ENCODE results near the gene USP3.

USP3 gene

GRCh38 chr15:63478243-63478642, 26.1 kb upstream of the USP3 start:
- no peak overlapping the region for H2AFZ ChIP-seq (ENCODE audit: low read depth, low read length)
- no peaks in the 10 kb centered on the region for H3K36me3 ChIP-seq (ENCODE audit: insufficient read depth, low read length)
- no peaks in the 10 kb centered on the region for H3K79me2 ChIP-seq (ENCODE audit: insufficient read depth, low read length)
- ATAC-seq (ENCODE audit: insufficient read depth, low read depth): no peak
- no peak overlapping the region for H3K27ac ChIP-seq (ENCODE audit: low read length)
- no peaks in the 10 kb centered on the region for H3K27me3 ChIP-seq (ENCODE audit: insufficient read depth, low read length, poor library complexity)
- no peak overlapping the region for H3K4me3 ChIP-seq (ENCODE audit: low read depth in 1 of 2, low read length in 2 of 2)
- H3K9me3 ChIP-seq (ENCODE audit: insufficient read depth, low read length, severe bottlenecking): no peaks in the 10 kb centered on the region
- no peak overlapping the region for H3K4me2 ChIP-seq (ENCODE audit: insufficient read depth, low read length)
- TF ChIP-seq, protein P1, sequence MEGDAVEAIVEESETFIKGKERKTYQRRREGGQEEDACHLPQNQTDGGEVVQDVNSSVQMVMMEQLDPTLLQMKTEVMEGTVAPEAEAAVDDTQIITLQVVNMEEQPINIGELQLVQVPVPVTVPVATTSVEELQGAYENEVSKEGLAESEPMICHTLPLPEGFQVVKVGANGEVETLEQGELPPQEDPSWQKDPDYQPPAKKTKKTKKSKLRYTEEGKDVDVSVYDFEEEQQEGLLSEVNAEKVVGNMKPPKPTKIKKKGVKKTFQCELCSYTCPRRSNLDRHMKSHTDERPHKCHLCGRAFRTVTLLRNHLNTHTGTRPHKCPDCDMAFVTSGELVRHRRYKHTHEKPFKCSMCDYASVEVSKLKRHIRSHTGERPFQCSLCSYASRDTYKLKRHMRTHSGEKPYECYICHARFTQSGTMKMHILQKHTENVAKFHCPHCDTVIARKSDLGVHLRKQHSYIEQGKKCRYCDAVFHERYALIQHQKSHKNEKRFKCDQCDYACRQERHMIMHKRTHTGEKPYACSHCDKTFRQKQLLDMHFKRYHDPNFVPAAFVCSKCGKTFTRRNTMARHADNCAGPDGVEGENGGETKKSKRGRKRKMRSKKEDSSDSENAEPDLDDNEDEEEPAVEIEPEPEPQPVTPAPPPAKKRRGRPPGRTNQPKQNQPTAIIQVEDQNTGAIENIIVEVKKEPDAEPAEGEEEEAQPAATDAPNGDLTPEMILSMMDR (IDR thresholded peaks at IDR 0.05; ENCODE audit: borderline replicate concordance, extremely low read depth, low read length, poor library complexity, severe bottlenecking): no peak
- no peak for TF ChIP-seq EZH2 (IDR thresholded peaks at IDR 0.05; ENCODE audit: borderline replicate concordance, low read depth, low read length, severe bottlenecking)
- no peak for DNase-seq
- no peaks in the 10 kb centered on the region for H4K20me1 ChIP-seq (ENCODE audit: insufficient read depth, low read length)
- peaks cover 17% of the 10 kb centered on the region for H3K4me1 ChIP-seq (ENCODE audit: insufficient read depth, low read length)
- no peak overlapping the region for H3K9ac ChIP-seq (ENCODE audit: low read depth, low read length)

GRCh38 chr15:63480441-63480821, 24.0 kb upstream of the USP3 start:
- Histone ChIP-seq H3K79me2 (ENCODE audit: insufficient read depth, low read length) (no peaks in the 10 kb centered on the region), H4K20me1 (ENCODE audit: insufficient read depth, low read length) (no peaks in the 10 kb centered on the region), H3K9ac (ENCODE audit: low read depth, low read length) (no peak overlapping the region), H3K4me3 (ENCODE audit: low read depth in 1 of 2, low read length in 2 of 2) (no peak overlapping the region), H3K4me2 (ENCODE audit: insufficient read depth, low read length) (no peak overlapping the region), H3K27ac (ENCODE audit: low read length) (no peak overlapping the region), H3K36me3 (ENCODE audit: insufficient read depth, low read length) (no peaks in the 10 kb centered on the region), H2AFZ (ENCODE audit: low read depth, low read length) (no peak overlapping the region), H3K9me3 (ENCODE audit: insufficient read depth, low read length, severe bottlenecking) (no peaks in the 10 kb centered on the region), H3K4me1 (ENCODE audit: insufficient read depth, low read length) (peaks cover 17% of the 10 kb centered on the region), H3K27me3 (ENCODE audit: insufficient read depth, low read length, poor library complexity) (no peaks in the 10 kb centered on the region)
- DNase-seq (no peak), ATAC-seq (ENCODE audit: insufficient read depth, low read depth) (no peak)
- TF ChIP-seq EZH2 (IDR thresholded peaks at IDR 0.05; ENCODE audit: borderline replicate concordance, low read depth, low read length, severe bottlenecking): no peak
- TF ChIP-seq, protein P1 (IDR thresholded peaks at IDR 0.05; ENCODE audit: borderline replicate concordance, extremely low read depth, low read length, poor library complexity, severe bottlenecking): no peak

DNA sequence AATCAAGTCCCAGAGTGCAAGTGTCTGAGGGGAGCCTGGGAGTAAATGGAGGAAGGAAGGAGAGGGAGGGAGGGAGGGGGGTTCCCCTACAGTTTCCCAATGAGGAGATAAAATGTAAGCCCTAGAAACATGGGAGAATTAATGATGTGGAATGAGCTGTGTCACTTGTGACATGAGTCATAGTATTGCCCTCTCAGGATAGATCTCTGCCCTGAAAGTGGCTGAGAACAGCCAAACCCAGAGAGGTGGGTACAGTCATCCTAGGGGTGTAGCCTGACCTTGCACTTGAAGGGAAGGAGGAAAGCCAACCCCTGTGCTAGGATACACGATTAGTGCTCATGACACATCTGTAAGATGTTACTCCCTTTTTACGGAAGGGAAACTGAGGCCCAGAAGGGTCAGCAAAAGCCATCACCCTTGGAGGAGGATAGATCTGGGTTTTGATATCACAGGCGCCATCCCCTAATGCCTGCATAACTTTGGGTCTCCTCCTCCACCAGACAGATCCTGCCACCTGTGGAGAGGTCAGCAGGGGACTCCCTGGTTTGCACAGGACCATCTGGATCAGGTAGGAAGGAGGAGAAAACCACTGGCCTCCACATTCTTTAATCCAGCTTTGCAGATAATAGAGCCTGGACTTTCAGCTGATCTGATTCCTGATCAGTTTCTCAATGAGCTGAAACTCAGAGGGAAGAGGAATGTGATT, 23.1 kb upstream of the USP3 start:
- no peaks in the 10 kb centered on the region for H4K20me1 ChIP-seq (ENCODE audit: insufficient read depth, low read length)
- no peak overlapping the region for H3K9ac ChIP-seq (ENCODE audit: low read depth, low read length)
- no peak overlapping the region for H3K4me2 ChIP-seq (ENCODE audit: insufficient read depth, low read length)
- H3K27me3 ChIP-seq (ENCODE audit: insufficient read depth, low read length, poor library complexity): no peaks in the 10 kb centered on the region
- no peak overlapping the region for H2AFZ ChIP-seq (ENCODE audit: low read depth, low read length)
- DNase-seq (no peak), ATAC-seq (ENCODE audit: insufficient read depth, low read depth) (no peak)
- H3K9me3 ChIP-seq (ENCODE audit: insufficient read depth, low read length, severe bottlenecking): no peaks in the 10 kb centered on the region
- no peaks in the 10 kb centered on the region for H3K79me2 ChIP-seq (ENCODE audit: insufficient read depth, low read length)
- H3K36me3 ChIP-seq (ENCODE audit: insufficient read depth, low read length): no peaks in the 10 kb centered on the region
- peaks cover 17% of the 10 kb centered on the region for H3K4me1 ChIP-seq (ENCODE audit: insufficient read depth, low read length)
- no peak for TF ChIP-seq EZH2 (IDR thresholded peaks at IDR 0.05; ENCODE audit: borderline replicate concordance, low read depth, low read length, severe bottlenecking)
- TF ChIP-seq, protein P1 (IDR thresholded peaks at IDR 0.05; ENCODE audit: borderline replicate concordance, extremely low read depth, low read length, poor library complexity, severe bottlenecking): no peak
- no peak overlapping the region for H3K27ac ChIP-seq (ENCODE audit: low read length)
- H3K4me3 ChIP-seq (ENCODE audit: low read depth in 1 of 2, low read length in 2 of 2): no peak overlapping the region

All from DND-41 (cell line).